Measurements from ENCODE around the gene SLX9. TPM values are rescaled to one million over a fixed set of nuclear protein-coding genes. Genes with fewer than 3 reads are reported as not detected.

SLX9 gene
- total RNA-seq, 6 experiments from 2014 or later: 15.0 to 27.9 (median 17.1) TPM

DNA sequence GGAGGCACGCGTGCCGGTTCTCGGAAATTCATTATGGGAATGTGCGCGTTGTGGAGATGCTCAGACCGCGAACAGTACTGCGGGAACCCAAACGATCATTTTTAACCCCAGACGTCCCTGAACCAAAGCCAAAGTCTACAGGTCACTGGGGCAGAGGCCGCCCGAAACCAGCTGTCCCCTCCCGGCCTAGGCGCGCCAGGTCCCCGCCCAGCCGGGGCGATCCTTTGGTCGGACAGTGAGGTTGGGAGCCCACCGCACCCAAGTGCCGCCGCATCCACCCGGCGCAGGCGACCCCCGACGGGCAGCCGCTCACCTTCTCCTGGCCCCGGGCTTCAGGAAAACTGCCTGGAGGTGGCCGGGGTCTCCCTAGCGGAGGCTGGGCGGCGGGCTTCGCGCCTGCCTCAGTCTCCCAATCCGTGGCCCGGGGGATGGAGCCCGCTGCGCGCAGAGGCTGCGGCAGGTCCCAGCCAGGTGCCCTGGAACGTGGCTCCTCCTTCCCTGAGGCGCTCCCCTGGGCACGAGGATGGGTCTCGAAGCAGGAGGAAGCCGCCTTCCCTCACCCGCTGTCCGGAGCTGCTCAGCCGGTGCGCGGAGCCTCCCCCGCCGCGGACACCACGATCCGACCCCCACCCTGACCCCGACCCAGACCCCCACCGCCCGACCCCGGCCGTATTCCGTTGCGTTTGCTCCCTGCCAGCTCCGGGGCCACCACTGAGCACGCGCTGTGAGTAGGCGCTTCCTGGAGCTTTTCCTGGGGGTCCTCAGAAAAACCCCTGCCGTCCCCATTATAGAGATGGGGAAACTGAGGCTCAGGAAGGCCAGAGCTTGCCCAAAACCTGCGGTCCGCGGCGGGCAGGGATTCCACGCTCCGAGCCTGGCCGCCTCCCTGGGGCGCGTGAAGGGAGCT, 8.1 kb upstream of the SLX9 start:
- ATAC-seq (peak; percentile 56 to 75 (median 65)), DNase-seq (peak in 2 of 3 donors; percentile 66 to 70)
- TF ChIP-seq POLR2A (IDR thresholded peaks at IDR 0.05): peak; percentile 49
- TF ChIP-seq, protein P1, sequence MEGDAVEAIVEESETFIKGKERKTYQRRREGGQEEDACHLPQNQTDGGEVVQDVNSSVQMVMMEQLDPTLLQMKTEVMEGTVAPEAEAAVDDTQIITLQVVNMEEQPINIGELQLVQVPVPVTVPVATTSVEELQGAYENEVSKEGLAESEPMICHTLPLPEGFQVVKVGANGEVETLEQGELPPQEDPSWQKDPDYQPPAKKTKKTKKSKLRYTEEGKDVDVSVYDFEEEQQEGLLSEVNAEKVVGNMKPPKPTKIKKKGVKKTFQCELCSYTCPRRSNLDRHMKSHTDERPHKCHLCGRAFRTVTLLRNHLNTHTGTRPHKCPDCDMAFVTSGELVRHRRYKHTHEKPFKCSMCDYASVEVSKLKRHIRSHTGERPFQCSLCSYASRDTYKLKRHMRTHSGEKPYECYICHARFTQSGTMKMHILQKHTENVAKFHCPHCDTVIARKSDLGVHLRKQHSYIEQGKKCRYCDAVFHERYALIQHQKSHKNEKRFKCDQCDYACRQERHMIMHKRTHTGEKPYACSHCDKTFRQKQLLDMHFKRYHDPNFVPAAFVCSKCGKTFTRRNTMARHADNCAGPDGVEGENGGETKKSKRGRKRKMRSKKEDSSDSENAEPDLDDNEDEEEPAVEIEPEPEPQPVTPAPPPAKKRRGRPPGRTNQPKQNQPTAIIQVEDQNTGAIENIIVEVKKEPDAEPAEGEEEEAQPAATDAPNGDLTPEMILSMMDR (IDR thresholded peaks at IDR 0.05): no peak
- H3K4me3 ChIP-seq: peak overlapping the region; percentile 40 to 59 (median 50)
- no peaks in the 10 kb centered on the region for H3K36me3 ChIP-seq
- H3K27me3 ChIP-seq: no peaks in the 10 kb centered on the region
- no peaks in the 10 kb centered on the region for H3K9me3 ChIP-seq
- intact Hi-C loops (cut with DNase I): loop anchor here in 1 of 2 donors (5.0 to 10.0 kb wide), 2 partner anchors 39 to 117 kb away; partner anchors contain the start of gene SUMO3
- peak overlapping the region; percentile 52 to 65 (median 55) for H3K27ac ChIP-seq
- peaks cover 0 to 16% (median 9%) of the 10 kb centered on the region in 4 donors for H3K4me1 ChIP-seq
- WGBS (ENCODE audit: insufficient coverage, low coverage, low lambda C conversion rate, missing lambda C conversion rate): under 1% methylated on average over 43 of the region's 78 CpGs

DNA sequence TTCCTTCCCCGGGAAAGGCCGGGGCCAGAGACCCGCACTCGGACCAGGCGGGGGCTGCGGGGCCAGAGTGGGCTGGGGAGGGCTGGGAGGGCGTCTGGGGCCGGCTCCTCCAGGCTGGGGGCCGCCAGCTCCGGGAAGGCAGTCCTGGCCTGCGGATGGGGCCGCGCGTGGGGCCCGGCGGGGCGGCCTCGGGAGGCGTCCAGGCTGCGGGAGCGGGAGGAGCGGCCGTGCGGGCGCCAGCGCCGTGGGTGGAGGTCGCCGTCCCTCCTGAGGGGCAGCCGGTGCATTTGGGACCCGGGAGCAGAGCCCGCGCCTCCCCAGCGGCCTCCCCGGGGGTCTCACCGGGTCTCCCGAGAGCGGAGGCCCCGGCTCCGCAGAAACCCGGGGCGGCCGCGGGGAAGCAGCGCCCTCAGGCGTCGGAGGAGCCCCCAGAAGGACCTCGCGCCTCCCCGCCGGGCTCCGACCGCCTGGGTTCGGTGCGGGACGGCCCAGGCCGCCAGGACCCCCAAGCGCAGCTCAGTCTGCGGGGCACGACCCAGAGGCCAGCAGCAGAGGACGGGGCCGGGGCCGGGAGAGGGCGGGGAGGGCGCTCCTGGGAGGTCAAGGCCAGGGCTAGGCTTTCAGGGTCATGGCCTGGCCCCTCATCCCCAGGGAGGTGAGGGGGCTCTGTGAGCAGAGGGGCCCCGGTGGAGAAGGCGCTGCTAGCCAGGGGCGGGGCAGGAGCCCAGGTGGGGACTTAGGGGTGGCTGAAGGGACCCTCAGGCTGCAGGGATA, 7.2 kb upstream of the SLX9 start:
- H3K4me1 ChIP-seq: peaks cover 0 to 16% (median 9%) of the 10 kb centered on the region in 4 donors
- intact Hi-C loops (cut with DNase I): loop anchor here in 1 of 2 donors (5.0 to 10.0 kb wide), 2 partner anchors 40 to 118 kb away; partner anchors contain the start of gene SUMO3
- peak; percentile 63 to 78 (median 65) for ATAC-seq
- 2% methylated on average over 6 of the region's 68 CpGs for WGBS (ENCODE audit: insufficient coverage, low coverage, low lambda C conversion rate, missing lambda C conversion rate)
- peak in 2 of 3 donors; percentile 78 for DNase-seq
- peak overlapping the region; percentile 40 to 59 (median 50) for H3K4me3 ChIP-seq
- no peak for TF ChIP-seq POLR2A (IDR thresholded peaks at IDR 0.05)
- TF ChIP-seq, protein P1 (IDR thresholded peaks at IDR 0.05): peak; percentile 56 to 71 (median 62)
- peak overlapping the region in 1 of 3 donors; percentile 43 for H3K27ac ChIP-seq
- H3K36me3 ChIP-seq: no peaks in the 10 kb centered on the region
- no peaks in the 10 kb centered on the region for H3K9me3 ChIP-seq
- H3K27me3 ChIP-seq: no peaks in the 10 kb centered on the region

DNA sequence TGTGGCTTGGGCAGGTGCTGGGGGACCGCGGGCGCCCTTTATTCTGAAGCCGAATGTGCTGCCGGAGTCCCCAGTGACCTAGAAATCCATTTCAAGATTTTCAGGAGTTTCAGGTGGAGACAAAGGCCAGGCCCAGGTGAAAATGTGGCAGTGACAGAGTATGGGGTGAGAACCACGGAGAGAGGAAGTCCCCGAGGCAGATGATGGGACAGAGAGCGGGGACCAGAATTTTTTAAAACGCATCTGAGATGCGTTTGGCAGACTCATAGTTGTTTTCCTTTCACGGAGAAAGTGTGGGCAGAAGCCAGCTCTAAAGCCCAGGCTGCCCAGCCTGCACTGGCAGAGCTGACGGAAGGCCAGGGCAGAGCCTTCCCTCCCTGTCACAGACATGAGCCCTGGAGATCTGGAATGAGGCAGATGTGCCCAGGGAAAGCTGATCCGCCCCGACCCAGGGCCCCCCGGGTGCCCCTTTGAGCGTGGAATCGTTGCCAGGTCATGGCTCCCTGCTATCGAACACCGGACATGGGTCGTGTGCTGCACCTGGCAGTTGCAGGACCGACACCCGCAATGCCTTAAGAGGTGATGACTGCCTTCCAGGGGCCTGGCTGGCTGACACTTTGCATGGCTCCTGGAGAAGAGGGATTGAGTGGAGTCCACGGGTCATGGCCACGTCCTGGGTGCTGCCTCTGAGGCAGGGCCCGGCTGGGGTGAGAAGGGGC, 6.5 kb upstream of the SLX9 start:
- peaks cover 0 to 16% (median 9%) of the 10 kb centered on the region in 4 donors for H3K4me1 ChIP-seq
- H3K27me3 ChIP-seq: no peaks in the 10 kb centered on the region
- intact Hi-C loops (cut with DNase I): loop anchor here in 1 of 2 donors (5.0 to 10.0 kb wide), 2 partner anchors 41 to 119 kb away; partner anchors contain the start of gene SUMO3
- no peaks in the 10 kb centered on the region for H3K9me3 ChIP-seq
- no peak for TF ChIP-seq POLR2A (IDR thresholded peaks at IDR 0.05)
- TF ChIP-seq, protein P1 (IDR thresholded peaks at IDR 0.05): no peak
- H3K36me3 ChIP-seq: no peaks in the 10 kb centered on the region
- DNase-seq: peak in 1 of 3 donors; percentile 46
- no peak for ATAC-seq
- H3K4me3 ChIP-seq: no peak overlapping the region
- H3K27ac ChIP-seq: no peak overlapping the region
- WGBS (ENCODE audit: insufficient coverage, low coverage, low lambda C conversion rate, missing lambda C conversion rate): 20% methylated on average over 6 of the region's 25 CpGs

DNA sequence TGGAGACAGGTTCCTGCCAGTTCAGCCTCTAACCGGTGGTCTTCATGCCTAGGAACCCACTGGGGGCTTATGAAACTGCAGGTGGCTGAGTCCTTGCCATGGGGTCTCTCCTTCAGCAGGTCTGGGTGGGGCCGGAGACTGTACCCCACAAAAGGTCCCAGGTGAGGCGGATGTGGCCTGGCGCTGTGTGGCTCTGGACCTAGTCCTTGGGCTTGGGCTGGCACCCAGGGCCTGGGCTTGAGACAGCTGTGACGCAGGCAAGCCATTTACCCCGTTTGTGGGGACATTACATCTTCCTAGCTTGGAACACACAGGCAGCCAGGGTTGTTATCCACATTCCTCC, 5.9 kb upstream of the SLX9 start:
- H3K36me3 ChIP-seq: no peaks in the 10 kb centered on the region
- no peak overlapping the region for H3K27ac ChIP-seq
- peak in 1 of 3 donors; percentile 37 for DNase-seq
- 50% methylated on average over 2 of the region's 6 CpGs for WGBS (ENCODE audit: insufficient coverage, low coverage, low lambda C conversion rate, missing lambda C conversion rate)
- intact Hi-C loops (cut with DNase I): loop anchor here in 1 of 2 donors (5.0 to 10.0 kb wide), 2 partner anchors 42 to 119 kb away; partner anchors contain the start of gene SUMO3
- ATAC-seq: no peak
- H3K27me3 ChIP-seq: no peaks in the 10 kb centered on the region
- TF ChIP-seq POLR2A (IDR thresholded peaks at IDR 0.05): no peak
- TF ChIP-seq, protein P1 (IDR thresholded peaks at IDR 0.05): no peak
- peaks cover 0 to 22% (median 11%) of the 10 kb centered on the region in 4 donors for H3K4me1 ChIP-seq
- no peaks in the 10 kb centered on the region for H3K9me3 ChIP-seq
- no peak overlapping the region for H3K4me3 ChIP-seq

Measured in right lobe of liver (tissue), 6 donors.